CD14-positive monocyte (primary cell): ENCODE data around the gene ZFP91. TPM values are rescaled to one million over a fixed set of nuclear protein-coding genes. Genes with fewer than 3 reads are reported as not detected.
A peak's percentile ranks its signal among the peaks of the same experiment; 100 is the strongest.

Experiments used
- DNase-seq, 3 donors: peaks; one replicate each; pipeline ENCODE4 v3.0.0-alpha.2; 2011 to 2022
- H2AFZ ChIP-seq: 2 replicates; pipeline ENCODE4 v1.6.0; 2012; ENCODE audit warnings: mild to moderate bottlenecking, low read depth, low read length, inconsistent platforms; ENCODE audit not compliant: insufficient read depth, poor library complexity, severe bottlenecking
- H3K27ac ChIP-seq, 2 donors: 1 replicate in 1 of 2; 2 replicates in 1 of 2; pipeline ENCODE4 v1.5.1; 2012 to 2013; ENCODE audit warnings: low read length in 2 of 2, control low read depth in 1 of 2, inconsistent platforms in 1 of 2, low read depth in 1 of 2, mild to moderate bottlenecking in 1 of 2
- H3K27me3 ChIP-seq, 2 donors: one replicate each; pipeline versions ENCODE4 v1.6.0 to v1.6.1; 2011 to 2013; ENCODE audit warnings: low read length in 2 of 2; ENCODE audit not compliant: control insufficient read depth in 2 of 2, insufficient read depth in 2 of 2
- H3K36me3 ChIP-seq, 2 donors: replicated peaks in 1 of 2; 1 replicate in 1 of 2; 2 replicates in 1 of 2; pipeline versions ENCODE4 v1.5.1 to v1.6.1; 2012 to 2013; ENCODE audit warnings: low read length in 2 of 2, control low read depth in 1 of 2, inconsistent platforms in 1 of 2, mild to moderate bottlenecking in 1 of 2; ENCODE audit not compliant: insufficient read depth in 2 of 2, control insufficient read depth in 1 of 2
- H3K4me1 ChIP-seq, 2 donors: 1 replicate in 1 of 2; 2 replicates in 1 of 2; pipeline versions ENCODE4 v1.5.1 to v1.6.1; 2012 to 2013; ENCODE audit warnings: low read length in 2 of 2, control low read depth in 1 of 2, inconsistent platforms in 1 of 2, mild to moderate bottlenecking in 1 of 2, moderate library complexity in 1 of 2; ENCODE audit not compliant: insufficient read depth in 2 of 2, control insufficient read depth in 1 of 2
- H3K4me2 ChIP-seq: replicated peaks from 2 replicates; pipeline ENCODE3; 2012; ENCODE audit warnings: low read length, moderate library complexity, mild to moderate bottlenecking; ENCODE audit not compliant: poor library complexity, severe bottlenecking; ENCODE audit errors: extremely low read depth
- H3K4me3 ChIP-seq, 3 experiments: fragments of 200-600 bp in 1 of 3; sonication (generic) in 1 of 3; replicated peaks in 1 of 3; 1 replicate in 2 of 3; 2 replicates in 1 of 3; pipeline ENCODE4 v1.5.1; 2011 to 2013; ENCODE audit warnings: low read length in 3 of 3, mild to moderate bottlenecking in 3 of 3, control low read depth in 2 of 3, low read depth in 2 of 3, inconsistent platforms in 1 of 3, moderate library complexity in 1 of 3
- H3K79me2 ChIP-seq: 2 replicates; pipeline ENCODE4 v1.6.0; 2012; ENCODE audit warnings: mild to moderate bottlenecking, control low read depth, inconsistent platforms, low read length, moderate library complexity; ENCODE audit not compliant: insufficient read depth
- H3K9ac ChIP-seq: 2 replicates; pipeline ENCODE4 v1.6.0; 2017; ENCODE audit warnings: low read length, mild to moderate bottlenecking; ENCODE audit not compliant: insufficient read depth, poor library complexity, severe bottlenecking
- H3K9me3 ChIP-seq, 2 donors: replicated peaks in 1 of 2; 1 replicate in 1 of 2; 2 replicates in 1 of 2; pipeline versions ENCODE4 v1.5.1 to v1.6.1; 2012 to 2013; ENCODE audit warnings: low read length in 2 of 2, control low read depth in 1 of 2; ENCODE audit not compliant: control insufficient read depth in 1 of 2, insufficient read depth in 1 of 2
- H4K20me1 ChIP-seq: 2 replicates; pipeline ENCODE4 v1.6.0; 2012; ENCODE audit warnings: mild to moderate bottlenecking, low read length, control low read depth, moderate library complexity; ENCODE audit not compliant: insufficient read depth
- H3K27ac Mint-ChIP-seq, 7 donors: one replicate each; pipeline ENCODE4 v1.8.0; 2020; ENCODE audit warnings: mild to moderate bottlenecking in 7 of 7, mixed read lengths in 7 of 7, moderate library complexity in 6 of 7, inconsistent platforms in 2 of 7
- H3K27me3 Mint-ChIP-seq, 3 donors: one replicate each; pipeline ENCODE4 v1.8.0; 2021 to 2022; ENCODE audit warnings: low read depth in 3 of 3, mild to moderate bottlenecking in 3 of 3, mixed read lengths in 3 of 3, moderate library complexity in 3 of 3, inconsistent platforms in 1 of 3
- H3K36me3 Mint-ChIP-seq, 2 donors: one replicate each; pipeline ENCODE4 v1.8.0; 2020; ENCODE audit warnings: mixed read lengths in 2 of 2, inconsistent platforms in 1 of 2, mild to moderate bottlenecking in 1 of 2
- H3K4me1 Mint-ChIP-seq: one replicate; pipeline ENCODE4 v1.8.0; 2020; ENCODE audit warnings: mild to moderate bottlenecking, mixed read lengths
- H3K4me3 Mint-ChIP-seq, 2 donors: one replicate each; pipeline ENCODE4 v1.8.0; 2020; ENCODE audit warnings: mild to moderate bottlenecking in 2 of 2, mixed read lengths in 2 of 2, moderate library complexity in 1 of 2
- H3K9me3 Mint-ChIP-seq, 7 donors: one replicate each; pipeline ENCODE4 v1.8.0; 2020 to 2022; ENCODE audit warnings: mixed read lengths in 7 of 7, mild to moderate bottlenecking in 6 of 7, moderate library complexity in 6 of 7, inconsistent platforms in 2 of 7
- CTCF ChIP-seq: fragments of 200-600 bp; IDR thresholded peaks from one replicate; pipeline ENCODE4 v1.8.0; 2022; ENCODE audit warnings: antibody characterized with exemption, mild to moderate bottlenecking
- WGBS: methylation state at CpG from one replicate; pipeline ENCODE4 v1.1.5; 2013; ENCODE audit warnings: missing lambda C conversion rate; ENCODE audit not compliant: insufficient coverage; 5-methylcytosine and 5-hydroxymethylcytosine counted together
- intact Hi-C, 2 donors: fragments of 100-400 bp; cut with micrococcal nuclease; formaldehyde crosslinking; loops; one replicate each; pipeline versions ENCODE4 v1.15.0 to v1.15.1; 2023
- polyA plus RNA-seq, 3 donors: library from polyadenylated mRNA; depleted of rRNA in 1 of 3; unstranded in 2 of 3; stranded (reverse) in 1 of 3; fragments of 300-500 nt in 2 of 3; fragments of >200 nt in 1 of 3; fragmentation: Illumina TruSeq in 2 of 3; gene quantifications; 1 replicate in 2 of 3; 2 replicates in 1 of 3; pipeline ENCODE4 v1.2.3, GENCODE V29; 2012 to 2021

ZFP91 gene
- polyA plus RNA-seq, 3 donors = 8.0 to 15.8 (median 8.3) TPM

GRCh38 chr11:58577555-58578135, 1.2 kb upstream of the ZFP91 start:
- Mint-ChIP-seq H3K4me1 (peaks cover 66% of the 10 kb centered on the region), H3K27me3 (peaks cover 0 to 2% (median 0%) of the 10 kb centered on the region in 3 donors), H3K4me3 (peak overlapping the region; percentile 99 to 100), H3K36me3 (peaks cover 2 to 4% of the 10 kb centered on the region in 2 donors), H3K9me3 (peaks cover 0 to 2% (median 0%) of the 10 kb centered on the region in 7 donors), H3K27ac (peak overlapping the region; percentile 100)
- DNase-seq = peak; percentile 94 to 99 (median 98)
- Histone ChIP-seq H3K79me2 (peaks cover 72% of the 10 kb centered on the region), H3K4me1 (peaks cover 72 to 79% of the 10 kb centered on the region in 2 donors), H3K4me3 (peak overlapping the region; percentile 48 to 99 (median 75)), H2AFZ (no peak overlapping the region), H3K27ac (peak overlapping the region; percentile 100), H3K36me3 (no peaks in the 10 kb centered on the region), H3K9ac (peak overlapping the region; percentile 98), H3K9me3 (no peaks in the 10 kb centered on the region), H3K27me3 (no peaks in the 10 kb centered on the region), H3K4me2 (peak overlapping the region; percentile 71), H4K20me1 (peaks cover 42% of the 10 kb centered on the region)
- WGBS = 0% methylated on average over 16 of the region's 21 CpGs
- intact Hi-C loops = loop anchor here in 1 of 2 donors (5.0 to 10.0 kb wide), 5 partner anchors 567 to 1040 kb away; partner anchors contain the start of genes FAM111A, MPEG1, OSBP and ZDHHC5
- TF ChIP-seq CTCF = no peak

GRCh38 chr11:58578136-58578634, 678 bp upstream of the ZFP91 start:
- Histone ChIP-seq H3K79me2 (peaks cover 72% of the 10 kb centered on the region), H2AFZ (no peak overlapping the region)
- intact Hi-C loops = loop anchor here in 1 of 2 donors (5.0 to 10.0 kb wide), 5 partner anchors 567 to 1039 kb away; partner anchors contain the start of genes FAM111A, MPEG1, OSBP and ZDHHC5

More at GRCh38 chr11:58578136-58578634, 678 bp upstream of the ZFP91 start:
- Histone ChIP-seq H3K27ac (peak overlapping the region; percentile 100), H3K36me3 (no peaks in the 10 kb centered on the region), H3K9ac (peak overlapping the region; percentile 98), H3K27me3 (no peaks in the 10 kb centered on the region), H3K4me3 (peak overlapping the region; percentile 48 to 99 (median 75)), H3K9me3 (no peaks in the 10 kb centered on the region), H3K4me2 (peak overlapping the region; percentile 71), H4K20me1 (peaks cover 43% of the 10 kb centered on the region), H3K4me1 (peaks cover 66 to 79% of the 10 kb centered on the region in 2 donors)
- H3K9me3 Mint-ChIP-seq = peaks cover 0 to 2% (median 0%) of the 10 kb centered on the region in 7 donors
- H3K4me3 Mint-ChIP-seq = peak overlapping the region; percentile 99 to 100
- peaks cover 0 to 2% (median 0%) of the 10 kb centered on the region in 3 donors for H3K27me3 Mint-ChIP-seq
- no peak for TF ChIP-seq CTCF
- DNase-seq = peak; percentile 90 to 93 (median 92)
- peak overlapping the region; percentile 100 for H3K27ac Mint-ChIP-seq
- 0% methylated on average over 24 of the region's 33 CpGs for WGBS
- peaks cover 2 to 4% of the 10 kb centered on the region in 2 donors for H3K36me3 Mint-ChIP-seq
- H3K4me1 Mint-ChIP-seq = peaks cover 68% of the 10 kb centered on the region
